T-helper 17 cell (primary cell): Measurements from ENCODE around the gene DQX1. TPM values are rescaled to one million over a fixed set of nuclear protein-coding genes. Genes with fewer than 3 reads are reported as not detected.

Experiments used
- ATAC-seq: fragments of 150-1000 bp; cut with Tn5 transposase; 2 replicates; pipeline ENCODE4 v1.10.0; 2021; ENCODE audit warnings: mild to moderate bottlenecking, moderate library complexity
- DNase-seq, 3 donors: peaks; one replicate each; pipeline versions ENCODE4 v3.0.0 to v3.0.0-alpha.2; 2020 to 2021
- H3K9me3 ChIP-seq: one replicate; pipeline ENCODE4 v1.7.0; 2013; ENCODE audit warnings: low read length, mild to moderate bottlenecking; ENCODE audit not compliant: control insufficient read depth, poor library complexity, severe bottlenecking
- H3K27ac Mint-ChIP-seq: one replicate; pipeline ENCODE4 v1.8.0; 2022; ENCODE audit warnings: mild to moderate bottlenecking, moderate library complexity, mixed read lengths
- H3K27me3 Mint-ChIP-seq: one replicate; pipeline ENCODE4 v1.8.0; 2022; ENCODE audit warnings: mixed read lengths
- H3K36me3 Mint-ChIP-seq: one replicate; pipeline ENCODE4 v1.8.0; 2022; ENCODE audit warnings: low read depth, mixed read lengths
- H3K4me1 Mint-ChIP-seq: one replicate; pipeline ENCODE4 v1.8.0; 2022; ENCODE audit warnings: mild to moderate bottlenecking, mixed read lengths
- H3K4me3 Mint-ChIP-seq: one replicate; pipeline ENCODE4 v1.8.0; 2022; ENCODE audit warnings: mild to moderate bottlenecking, moderate library complexity, mixed read lengths
- total RNA-seq, 4 donors: library from RNA in 2 of 4; stranded (reverse) in 2 of 4; gene quantifications; one replicate each; pipeline ENCODE4 v1.2.3 and lab custom pipeline; 2022 to 2026

Gene DQX1
- total RNA-seq, 2 donors from 2014 or later, result 0.23 TPM; not detected in 1

DNA sequence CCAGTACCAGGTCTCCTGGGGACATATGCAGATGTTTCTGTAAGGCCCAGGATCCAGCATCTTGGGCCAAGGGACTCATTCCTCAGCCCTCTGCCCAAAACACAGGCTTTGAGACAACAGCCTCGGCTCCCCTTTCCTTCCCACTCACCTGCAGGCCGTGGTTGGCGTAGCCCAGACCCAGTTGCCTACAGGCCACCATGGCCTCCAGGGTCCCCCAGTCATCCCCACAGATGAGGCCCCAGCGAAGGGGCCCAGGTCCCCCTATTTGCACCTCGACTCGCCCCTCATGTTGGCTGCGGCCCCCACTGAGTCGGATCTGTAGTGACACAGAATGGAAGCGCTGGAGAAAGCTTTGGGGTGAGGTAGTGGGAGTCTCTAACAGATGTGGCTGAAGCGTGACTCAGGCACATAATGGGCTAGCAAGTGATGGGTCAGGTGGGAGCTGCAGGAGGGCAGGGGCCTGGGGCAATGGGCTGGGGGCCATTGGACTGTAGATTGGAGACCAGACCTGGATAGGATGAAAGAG is 9.5 kb upstream of the DQX1 start:
- DNase-seq (no peak), ATAC-seq (no peak)
- no peaks in the 10 kb centered on the region for H3K9me3 ChIP-seq
- H3K36me3 Mint-ChIP-seq, result peaks cover 5% of the 10 kb centered on the region
- H3K27me3 Mint-ChIP-seq, result peaks cover 29% of the 10 kb centered on the region
- no peak overlapping the region for H3K4me3 Mint-ChIP-seq
- H3K4me1 Mint-ChIP-seq, result peaks cover 15% of the 10 kb centered on the region
- no peak overlapping the region for H3K27ac Mint-ChIP-seq

- DNase-seq (no peak), ATAC-seq (no peak)
Observed at GRCh38 chr2:74534411-74534810, 8.4 kb upstream of the DQX1 start.

GRCh38 chr2:74533464-74533863 is 7.4 kb upstream of the DQX1 start:
- no peaks in the 10 kb centered on the region for H3K9me3 ChIP-seq
- DNase-seq (no peak), ATAC-seq (no peak)
- Mint-ChIP-seq H3K27ac (no peak overlapping the region), H3K4me3 (no peak overlapping the region), H3K27me3 (peaks cover 15% of the 10 kb centered on the region), H3K4me1 (peaks cover 20% of the 10 kb centered on the region), H3K36me3 (peaks cover 7% of the 10 kb centered on the region)

More at GRCh38 chr2:74534411-74534810, 8.4 kb upstream of the DQX1 start:
- H3K27ac Mint-ChIP-seq, result no peak overlapping the region
- peaks cover 5% of the 10 kb centered on the region for H3K36me3 Mint-ChIP-seq
- H3K27me3 Mint-ChIP-seq, result peaks cover 25% of the 10 kb centered on the region
- H3K9me3 ChIP-seq, result no peaks in the 10 kb centered on the region
- no peak overlapping the region for H3K4me3 Mint-ChIP-seq
- H3K4me1 Mint-ChIP-seq, result peaks cover 15% of the 10 kb centered on the region

GRCh38 chr2:74532222-74532621 is 6.2 kb upstream of the DQX1 start:
- H3K27me3 Mint-ChIP-seq, result peaks cover 3% of the 10 kb centered on the region
- peak overlapping the region; percentile 93 for H3K27ac Mint-ChIP-seq
- no peaks in the 10 kb centered on the region for H3K9me3 ChIP-seq
- H3K36me3 Mint-ChIP-seq, result peaks cover 7% of the 10 kb centered on the region
- peak overlapping the region; percentile 71 for H3K4me3 Mint-ChIP-seq
- DNase-seq (no peak), ATAC-seq (no peak)
- peaks cover 26% of the 10 kb centered on the region for H3K4me1 Mint-ChIP-seq

DNA sequence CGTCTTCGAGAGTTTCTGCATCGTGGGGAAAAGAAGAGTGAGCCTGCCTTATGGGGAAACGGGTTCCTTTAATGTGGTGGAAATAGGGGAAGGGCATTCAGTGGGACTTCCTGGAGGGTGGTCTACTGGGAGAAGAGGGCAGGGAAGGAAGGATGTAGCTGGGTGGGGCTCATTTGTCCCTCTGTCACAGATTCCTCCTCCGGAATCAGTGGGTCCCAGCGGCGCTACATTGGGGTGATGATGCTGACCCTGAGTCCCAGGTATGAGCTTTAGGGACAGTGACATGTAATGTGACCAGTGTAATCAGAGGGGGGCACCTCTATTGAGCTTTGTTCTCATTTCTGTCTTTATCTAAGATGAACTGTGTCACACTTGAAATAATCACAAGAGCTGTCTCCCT is 5.6 kb upstream of the DQX1 start:
- DNase-seq (no peak), ATAC-seq (no peak)
- Mint-ChIP-seq H3K27me3 (no peaks in the 10 kb centered on the region), H3K4me1 (peaks cover 28% of the 10 kb centered on the region), H3K4me3 (peak overlapping the region; percentile 28), H3K36me3 (peaks cover 8% of the 10 kb centered on the region), H3K27ac (peak overlapping the region; percentile 93)
- H3K9me3 ChIP-seq, result no peaks in the 10 kb centered on the region

- Mint-ChIP-seq H3K4me1 (peaks cover 33% of the 10 kb centered on the region), H3K27ac (peak overlapping the region; percentile 93), H3K36me3 (peaks cover 13% of the 10 kb centered on the region), H3K27me3 (no peaks in the 10 kb centered on the region), H3K4me3 (peak overlapping the region; percentile 94)
- ATAC-seq (peak; percentile 32), DNase-seq (peak in 2 of 3 donors; percentile 26 to 32)
- no peaks in the 10 kb centered on the region for H3K9me3 ChIP-seq
Observed at GRCh38 chr2:74530239-74531187, 4.5 kb upstream of the DQX1 start.

- no peaks in the 10 kb centered on the region for H3K9me3 ChIP-seq
- peak within 1 kb of the TSS; percentile 93 for H3K27ac Mint-ChIP-seq
- peak within 1 kb of the TSS; percentile 94 for H3K4me3 Mint-ChIP-seq
- peaks cover 13% of the 10 kb centered on the region for H3K36me3 Mint-ChIP-seq
- peaks cover 33% of the 10 kb centered on the region for H3K4me1 Mint-ChIP-seq
- no peaks in the 10 kb centered on the region for H3K27me3 Mint-ChIP-seq
- DNase-seq (peak; percentile 73 to 80 (median 78)), ATAC-seq (peak; percentile 91)
Observed at GRCh38 chr2:74529357-74530238, 3.6 kb upstream of the DQX1 start, which contains the start of the genes AUP1 and HTRA2. AUP1 (minus strand) TSS chr2:74529706; CDS start chr2:74529629, 77 bp downstream. HTRA2 (plus strand) TSS chr2:74529933; CDS start chr2:74530007, 74 bp downstream.

DNA sequence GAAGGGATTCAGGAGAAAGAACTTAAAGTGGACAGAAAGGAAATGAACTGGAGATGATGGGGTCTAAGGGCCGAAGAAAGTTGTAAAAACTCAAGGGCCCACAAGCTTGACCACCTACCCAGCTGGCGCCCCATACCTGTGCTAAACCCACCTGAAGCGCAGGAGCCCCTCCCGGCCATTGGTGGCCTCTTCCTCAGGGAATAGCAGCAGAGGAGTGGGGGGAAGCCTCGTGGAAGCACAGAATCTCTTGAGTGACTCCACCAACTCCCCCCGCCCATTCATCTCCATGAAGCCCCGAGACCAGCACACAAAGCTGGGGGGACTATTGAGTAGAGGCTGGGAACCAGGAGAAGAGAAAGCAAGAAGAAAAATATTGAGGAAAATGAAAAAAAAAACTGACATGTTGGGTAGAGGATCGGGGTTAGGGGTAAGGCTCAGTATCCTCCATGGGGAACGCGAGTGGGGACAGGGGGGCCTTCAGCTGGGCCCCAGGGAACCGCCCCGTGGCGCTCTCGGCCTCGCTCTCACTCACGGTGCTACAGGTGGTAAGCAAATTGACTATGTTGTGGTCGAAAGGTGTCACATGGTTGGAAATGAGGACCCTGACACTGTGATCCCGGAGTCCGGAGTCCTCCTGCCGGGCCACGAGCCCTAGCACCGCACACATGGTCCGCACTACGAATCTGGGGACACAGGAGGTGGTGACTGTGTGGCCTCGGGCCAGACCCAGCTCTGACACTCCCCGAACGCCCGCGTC is 2.7 kb upstream of the DQX1 start:
- peak; percentile 1 for ATAC-seq
- peaks cover 33% of the 10 kb centered on the region for H3K4me1 Mint-ChIP-seq
- no peak for DNase-seq
- H3K27me3 Mint-ChIP-seq, result no peaks in the 10 kb centered on the region
- H3K36me3 Mint-ChIP-seq, result peaks cover 13% of the 10 kb centered on the region
- no peaks in the 10 kb centered on the region for H3K9me3 ChIP-seq
- H3K27ac Mint-ChIP-seq, result peak overlapping the region; percentile 93
- peak overlapping the region; percentile 94 for H3K4me3 Mint-ChIP-seq

GRCh38 chr2:74527741-74528140 is 1.7 kb upstream of the DQX1 start:
- peak overlapping the region; percentile 93 for H3K27ac Mint-ChIP-seq
- H3K9me3 ChIP-seq, result no peaks in the 10 kb centered on the region
- H3K4me3 Mint-ChIP-seq, result peak overlapping the region; percentile 94
- DNase-seq (no peak), ATAC-seq (no peak)
- peaks cover 13% of the 10 kb centered on the region for H3K36me3 Mint-ChIP-seq
- no peaks in the 10 kb centered on the region for H3K27me3 Mint-ChIP-seq
- peaks cover 33% of the 10 kb centered on the region for H3K4me1 Mint-ChIP-seq

DNA sequence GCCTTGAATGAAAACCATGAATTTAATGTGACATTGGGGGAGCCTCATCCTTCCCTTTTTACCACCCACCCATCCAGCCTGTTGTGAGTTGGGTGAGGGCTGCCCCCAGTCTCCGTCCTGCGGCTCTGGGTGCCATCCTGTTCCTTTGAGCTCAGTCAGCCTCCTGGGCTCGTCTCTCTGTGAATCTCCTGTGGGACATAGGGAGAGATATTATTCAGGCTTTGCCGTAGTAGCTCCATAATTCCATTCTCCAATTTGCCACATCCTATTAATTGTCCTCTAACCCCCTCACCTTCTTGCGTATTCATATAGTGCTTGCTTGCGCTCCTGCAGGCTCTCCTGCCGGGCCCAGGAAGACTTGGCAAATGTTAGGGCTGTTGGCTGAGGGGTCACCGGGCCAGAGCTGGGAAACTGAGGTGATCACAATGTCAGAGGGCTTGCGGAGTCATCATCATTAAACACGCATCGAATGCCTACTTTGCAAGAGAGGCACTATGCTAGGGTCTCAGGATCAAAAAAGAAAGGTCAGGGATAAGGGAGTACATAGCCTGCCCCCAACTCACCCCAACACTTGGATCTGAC is 709 bp upstream of the DQX1 start:
- no peak for ATAC-seq
- Mint-ChIP-seq H3K4me3 (no peak overlapping the region), H3K36me3 (peaks cover 11% of the 10 kb centered on the region)

GRCh38 chr2:74524955-74525716 is 895 bp downstream of the DQX1 start:
- DNase-seq (no peak), ATAC-seq (no peak)
- peaks cover 21% of the 10 kb centered on the region for H3K4me1 Mint-ChIP-seq
- H3K9me3 ChIP-seq, result no peaks in the 10 kb centered on the region
- peaks cover 7% of the 10 kb centered on the region for H3K27me3 Mint-ChIP-seq
- no peak overlapping the region for H3K4me3 Mint-ChIP-seq
- H3K27ac Mint-ChIP-seq, result no peak overlapping the region
- H3K36me3 Mint-ChIP-seq, result peaks cover 14% of the 10 kb centered on the region

More for the DNA sequence above, 709 bp upstream of the DQX1 start:
- H3K9me3 ChIP-seq, result no peaks in the 10 kb centered on the region
- peak overlapping the region; percentile 41 for H3K27ac Mint-ChIP-seq
- H3K27me3 Mint-ChIP-seq, result no peaks in the 10 kb centered on the region
- peaks cover 29% of the 10 kb centered on the region for H3K4me1 Mint-ChIP-seq
- no peak for DNase-seq
